GM12891 (cell line): ENCODE data around the gene GAK.

Experiments
- DNase-seq: peaks from one replicate; pipeline ENCODE4 v3.0.0; 2011; ENCODE audit warnings: low spot score; ENCODE audit not compliant: insufficient read length
- FAIRE-seq: peaks from 2 replicates; lab custom pipeline; 2011; peaks lifted over from hg19 to GRCh38; lab: Jason Lieb, UNC
- PAX5 ChIP-seq: IDR thresholded peaks from 2 replicates; pipeline ENCODE4 v1.6.1; 2011; ENCODE audit warnings: low read length, moderate library complexity, mild to moderate bottlenecking; ENCODE audit not compliant: insufficient read depth, severe bottlenecking
- POLR2A ChIP-seq: IDR thresholded peaks from 2 replicates; pipeline ENCODE4 v1.6.1; 2011; ENCODE audit warnings: low read depth, low read length, control low read depth
- POLR2AphosphoS5 ChIP-seq: IDR thresholded peaks from 2 replicates; pipeline ENCODE4 v1.6.1; 2011; ENCODE audit warnings: low read depth, low read length, control low read depth
- POU2F2 ChIP-seq: IDR thresholded peaks from 2 replicates; pipeline ENCODE4 v1.6.1; 2011; ENCODE audit warnings: low read depth, mild to moderate bottlenecking, control low read depth, low read length, moderate library complexity
- SPI1 ChIP-seq: IDR thresholded peaks from 2 replicates; pipeline ENCODE4 v1.6.1; 2011; ENCODE audit warnings: low read depth, low read length, control low read depth
- TAF1 ChIP-seq: IDR thresholded peaks from 2 replicates; pipeline ENCODE4 v1.6.1; 2011; ENCODE audit warnings: low read depth, low read length, control low read depth

GAK gene

DNA sequence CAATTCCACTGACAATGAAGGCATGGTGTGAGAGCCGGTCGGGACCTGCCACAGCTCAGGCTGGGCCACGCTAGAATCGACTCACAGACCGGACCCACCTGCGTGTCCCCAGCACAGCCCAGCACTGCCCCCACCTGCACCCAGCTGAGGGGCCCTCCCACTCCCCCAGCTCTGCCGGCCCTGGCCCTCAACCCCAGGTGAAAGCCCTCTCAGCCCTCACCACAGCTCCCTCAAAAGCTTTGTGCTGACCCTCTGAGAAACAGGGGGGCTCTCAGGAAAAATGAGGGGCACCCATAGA, 25.1 kb downstream of the GAK start:
- DNase-seq (no peak), FAIRE-seq (no peak)
- TF ChIP-seq POLR2AphosphoS5 (no peak), POU2F2 (no peak), TAF1 (no peak), PAX5 (no peak), POLR2A (no peak), SPI1 (no peak)

GRCh38 chr4:906339-907102, 25.6 kb downstream of the GAK start:
- DNase-seq (no peak), FAIRE-seq (no peak)
- TF ChIP-seq SPI1 (no peak), PAX5 (no peak), POLR2AphosphoS5 (no peak), POU2F2 (no peak), POLR2A (no peak), TAF1 (no peak)

GRCh38 chr4:905485-906338, 26.4 kb downstream of the GAK start:
- FAIRE-seq (peak; percentile 54), DNase-seq (no peak)
- TF ChIP-seq SPI1 (no peak), POLR2AphosphoS5 (no peak), TAF1 (no peak), POU2F2 (no peak), POLR2A (no peak), PAX5 (no peak)

GRCh38 chr4:903066-904046, 28.8 kb downstream of the GAK start:
- DNase-seq: no peak
- FAIRE-seq: no peak
- TF ChIP-seq POLR2AphosphoS5: no peak
- no peak for TF ChIP-seq TAF1
- no peak for TF ChIP-seq SPI1
- TF ChIP-seq PAX5: no peak
- TF ChIP-seq POU2F2: no peak
- no peak for TF ChIP-seq POLR2A

- TF ChIP-seq TAF1 (no peak), PAX5 (no peak), SPI1 (no peak), POU2F2 (no peak), POLR2AphosphoS5 (no peak), POLR2A (no peak)
- no peak for DNase-seq
- FAIRE-seq: no peak
Observed at GRCh38 chr4:901192-901910, 30.8 kb downstream of the GAK start.

GRCh38 chr4:900721-901120, 31.4 kb downstream of the GAK start:
- no peak for FAIRE-seq
- DNase-seq: no peak
- TF ChIP-seq POLR2AphosphoS5: no peak
- no peak for TF ChIP-seq POU2F2
- TF ChIP-seq PAX5: no peak

DNA sequence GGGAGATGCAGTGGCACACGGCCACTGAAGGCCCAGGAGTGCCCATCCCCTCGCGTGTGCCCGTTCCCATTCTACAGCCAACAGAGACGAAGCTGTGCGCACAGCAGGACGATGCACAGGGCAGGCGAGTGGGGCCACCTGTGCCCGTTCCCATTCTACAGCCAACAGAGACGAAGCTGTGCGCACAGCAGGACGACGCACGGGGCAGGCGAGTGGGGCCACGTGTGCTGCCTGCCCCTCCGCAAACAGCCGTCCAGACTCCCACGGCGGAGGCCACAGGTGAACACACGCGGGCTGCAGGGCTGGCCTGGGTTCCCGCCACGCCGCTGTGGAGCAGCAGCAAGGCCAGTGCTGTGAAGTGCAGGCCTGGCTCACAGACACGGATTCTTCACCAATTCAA, 32.0 kb downstream of the GAK start:
- DNase-seq (no peak), FAIRE-seq (no peak)
- TF ChIP-seq POLR2AphosphoS5 (no peak), PAX5 (no peak), SPI1 (no peak), POU2F2 (no peak), POLR2A (no peak), TAF1 (no peak)

DNA sequence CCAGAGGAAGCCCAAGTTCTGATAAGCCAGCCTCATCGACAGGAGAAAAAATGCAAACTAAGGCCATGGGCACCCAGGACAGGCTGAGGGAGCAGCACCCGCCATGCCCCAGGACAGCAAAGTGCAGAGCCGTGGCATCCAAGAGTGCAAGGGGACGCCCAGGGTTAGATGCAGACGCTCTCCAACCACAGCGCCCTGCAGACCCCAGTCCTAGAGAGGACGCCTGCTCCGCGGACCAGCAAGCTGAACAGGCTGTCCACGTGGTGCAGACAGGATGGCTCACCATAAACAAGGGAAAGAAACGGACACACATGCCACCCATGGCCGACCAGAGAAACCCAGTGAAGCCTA, 32.6 kb downstream of the GAK start:
- FAIRE-seq: no peak
- DNase-seq: no peak
- TF ChIP-seq TAF1 (no peak), POU2F2 (no peak), SPI1 (no peak), POLR2A (no peak), PAX5 (no peak), POLR2AphosphoS5 (no peak)
